Astrocyte of the cerebellum (primary cell): ENCODE measurements around the gene CAMP.

Source experiments
- DNase-seq: peaks from one replicate; pipeline ENCODE4 v3.0.0-alpha.2; 2011; ENCODE audit warnings: low read depth
- H3K4me3 ChIP-seq: 2 replicates; pipeline ENCODE4 v1.5.1; 2011; ENCODE audit warnings: mild to moderate bottlenecking, low read depth, low read length, moderate library complexity
- in situ Hi-C: cut with HindIII; loops from 2 replicates; pipeline ENCODE4 v1.10.0; 2017; ENCODE audit warnings: low sequenced_read_pairs
- TF ChIP-seq, protein P1 (sequence below): IDR thresholded peaks from 2 replicates; pipeline ENCODE4 v1.5.1; 2012; ENCODE audit warnings: low read length, low read depth, moderate library complexity, mild to moderate bottlenecking; ENCODE audit errors: missing control alignments

The CAMP gene

DNA sequence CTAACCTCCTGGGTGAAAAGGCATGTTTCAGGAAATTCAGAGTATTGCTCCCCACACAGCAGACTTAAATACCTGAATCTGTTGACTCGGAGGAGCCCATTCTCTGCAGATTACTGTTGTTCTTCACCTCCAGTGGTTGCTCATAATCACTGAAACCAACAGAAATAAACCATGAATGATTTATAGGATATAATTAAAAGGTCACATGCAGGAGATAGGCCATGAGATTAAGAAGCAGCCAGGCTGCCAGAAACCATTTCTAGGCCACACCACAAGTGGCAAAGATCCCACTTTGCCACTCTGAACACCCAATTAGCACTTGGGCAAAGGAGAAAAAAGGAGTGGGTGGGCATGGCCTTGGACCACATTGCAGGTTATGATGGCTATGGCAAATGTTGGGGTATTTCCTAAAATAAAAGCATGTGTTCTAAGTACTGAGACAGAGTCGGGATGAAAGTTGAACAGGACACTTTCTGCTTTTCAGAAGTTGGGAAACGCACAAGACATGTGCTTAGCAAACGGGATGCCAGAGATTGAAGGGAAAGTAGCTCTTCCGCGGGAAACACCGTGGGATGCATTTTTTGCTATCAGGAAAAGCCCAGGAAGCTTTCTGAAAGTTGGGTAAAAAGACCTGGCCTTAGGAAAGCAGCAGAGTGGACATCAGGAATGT, 36.5 kb upstream of the CAMP start:
- DNase-seq: no peak
- TF ChIP-seq, protein P1, sequence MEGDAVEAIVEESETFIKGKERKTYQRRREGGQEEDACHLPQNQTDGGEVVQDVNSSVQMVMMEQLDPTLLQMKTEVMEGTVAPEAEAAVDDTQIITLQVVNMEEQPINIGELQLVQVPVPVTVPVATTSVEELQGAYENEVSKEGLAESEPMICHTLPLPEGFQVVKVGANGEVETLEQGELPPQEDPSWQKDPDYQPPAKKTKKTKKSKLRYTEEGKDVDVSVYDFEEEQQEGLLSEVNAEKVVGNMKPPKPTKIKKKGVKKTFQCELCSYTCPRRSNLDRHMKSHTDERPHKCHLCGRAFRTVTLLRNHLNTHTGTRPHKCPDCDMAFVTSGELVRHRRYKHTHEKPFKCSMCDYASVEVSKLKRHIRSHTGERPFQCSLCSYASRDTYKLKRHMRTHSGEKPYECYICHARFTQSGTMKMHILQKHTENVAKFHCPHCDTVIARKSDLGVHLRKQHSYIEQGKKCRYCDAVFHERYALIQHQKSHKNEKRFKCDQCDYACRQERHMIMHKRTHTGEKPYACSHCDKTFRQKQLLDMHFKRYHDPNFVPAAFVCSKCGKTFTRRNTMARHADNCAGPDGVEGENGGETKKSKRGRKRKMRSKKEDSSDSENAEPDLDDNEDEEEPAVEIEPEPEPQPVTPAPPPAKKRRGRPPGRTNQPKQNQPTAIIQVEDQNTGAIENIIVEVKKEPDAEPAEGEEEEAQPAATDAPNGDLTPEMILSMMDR: no peak
- H3K4me3 ChIP-seq: peak overlapping the region; percentile 79
- in situ Hi-C loops: no loop called here

DNA sequence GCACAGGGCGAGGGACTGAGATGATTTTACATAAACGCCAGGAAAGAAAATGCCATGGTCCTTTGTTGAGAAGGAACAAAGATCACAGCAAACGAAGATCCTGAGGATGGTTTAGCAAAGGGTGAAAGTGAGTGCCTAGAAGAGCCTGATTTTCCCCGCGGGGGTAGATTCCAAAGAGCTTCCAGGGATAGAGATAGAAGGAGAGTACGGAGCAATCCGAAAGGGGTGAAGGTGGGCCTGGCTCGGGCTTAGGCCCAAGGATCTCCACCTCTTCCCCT, 36.1 kb upstream of the CAMP start:
- peak overlapping the region; percentile 79 for H3K4me3 ChIP-seq
- in situ Hi-C loops: no loop called here
- no peak for DNase-seq
- TF ChIP-seq, protein P1: no peak

DNA sequence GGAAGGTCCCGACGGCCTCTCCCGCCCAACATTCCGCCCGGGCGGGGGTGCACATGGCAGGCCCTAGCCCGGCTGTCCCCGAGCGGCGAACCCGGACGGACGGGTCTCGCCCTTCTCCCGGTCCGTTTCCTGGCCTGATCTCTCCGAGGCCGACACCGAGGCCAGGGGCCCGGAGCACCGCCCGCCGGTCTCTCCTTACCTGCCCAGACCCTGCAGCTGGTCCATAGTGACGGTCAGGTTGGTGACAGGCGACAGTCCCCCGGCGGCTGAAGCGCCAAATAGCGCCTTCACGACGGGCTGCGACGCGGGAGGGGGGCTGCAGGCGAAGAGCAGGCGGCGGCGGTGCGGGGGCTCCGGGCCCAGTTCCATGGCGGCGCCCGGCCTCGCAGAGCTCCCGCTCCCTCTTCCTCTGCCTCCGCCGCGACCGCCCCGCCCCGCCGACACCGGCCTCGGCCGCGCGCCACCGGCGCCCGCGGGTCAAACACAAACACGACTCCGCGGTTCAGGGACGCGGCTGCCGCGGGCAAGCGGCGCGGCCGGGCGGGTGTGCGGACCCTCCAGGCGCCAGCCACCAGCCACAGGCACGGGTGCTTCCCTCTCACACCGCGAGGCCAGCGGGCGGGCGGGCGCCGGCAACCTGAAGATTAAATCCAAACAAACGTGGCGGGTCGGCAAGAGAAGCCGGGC, 35.6 kb upstream of the CAMP start:
- H3K4me3 ChIP-seq: peak overlapping the region; percentile 79
- no peak for DNase-seq
- in situ Hi-C loops: no loop called here
- TF ChIP-seq, protein P1: no peak

DNA sequence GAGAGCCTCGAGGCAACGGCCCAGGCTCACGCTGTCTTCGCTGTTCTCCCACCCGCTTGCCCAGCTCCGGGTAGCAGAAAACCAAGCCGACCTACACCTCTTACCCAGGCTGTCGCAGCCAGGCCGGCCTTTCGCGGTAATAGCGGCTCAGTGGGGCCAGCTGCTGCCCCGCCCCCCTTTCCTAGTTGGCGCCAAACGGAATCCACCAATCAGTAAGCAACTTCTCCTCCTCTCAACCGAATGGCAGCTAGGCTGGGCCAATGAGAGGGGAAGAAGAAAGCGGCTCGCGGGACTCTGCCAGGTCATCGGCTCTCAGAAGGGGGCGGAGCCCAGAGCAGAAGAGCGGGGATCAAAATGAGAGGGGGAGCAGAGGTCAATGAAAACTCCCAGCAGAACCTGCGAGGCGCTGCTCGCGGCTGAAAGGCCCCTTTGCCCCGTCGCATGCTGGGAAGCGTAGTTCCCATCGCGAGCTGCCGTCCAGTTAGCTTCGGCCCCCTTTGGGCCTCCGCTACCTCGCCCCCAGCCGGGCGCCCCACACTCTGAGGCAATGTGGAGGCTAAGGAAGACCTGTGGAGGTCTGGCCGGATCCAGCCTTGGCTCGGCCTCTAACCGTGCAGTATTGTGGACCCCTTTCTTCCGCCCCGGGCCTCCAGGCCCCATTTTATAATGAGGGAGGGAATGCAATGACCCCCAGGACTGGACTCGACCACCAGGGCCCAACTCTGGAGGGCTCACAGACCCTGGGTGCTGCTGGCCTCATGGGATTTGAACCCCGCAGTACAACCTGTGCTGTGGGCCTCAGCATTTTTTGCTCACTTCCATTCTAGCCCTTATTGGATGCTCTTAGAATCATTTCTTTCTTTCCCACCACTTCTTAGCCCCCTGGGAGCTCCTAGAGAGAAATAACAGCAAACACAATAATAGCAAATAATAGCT, 34.8 kb upstream of the CAMP start, which contains the start of gene CDC25A:
Gene CDC25A, minus strand, starts transcription at position 152 of the 936 bp plus-strand sequence. CDS start 470 bp downstream, outside the sequence.
- TF ChIP-seq, protein P1: no peak
- peak; percentile 98 for DNase-seq
- in situ Hi-C loops: no loop called here
- peak within 1 kb of the TSS; percentile 79 for H3K4me3 ChIP-seq

DNA sequence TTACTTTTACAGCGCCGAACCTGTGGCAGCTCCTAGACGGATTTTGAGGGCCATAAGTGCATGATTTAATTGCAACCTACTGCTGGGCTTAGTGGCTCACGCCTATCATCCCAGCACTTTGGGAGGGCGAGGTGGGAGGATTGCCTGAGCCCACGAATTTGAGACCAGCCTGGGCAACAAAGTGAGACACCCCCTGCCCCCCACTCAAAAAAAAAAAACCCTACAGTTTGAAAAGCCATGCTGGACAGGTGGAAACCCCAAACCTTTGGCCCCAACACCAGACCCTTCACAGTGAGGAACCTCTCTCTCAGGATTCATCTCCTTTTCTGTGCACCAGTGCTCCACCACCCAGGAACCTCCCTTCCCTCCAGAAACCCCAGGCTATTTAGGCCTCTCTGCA, 34.0 kb upstream of the CAMP start:
- TF ChIP-seq, protein P1: no peak
- no peak overlapping the region for H3K4me3 ChIP-seq
- in situ Hi-C loops: no loop called here
- no peak for DNase-seq

DNA sequence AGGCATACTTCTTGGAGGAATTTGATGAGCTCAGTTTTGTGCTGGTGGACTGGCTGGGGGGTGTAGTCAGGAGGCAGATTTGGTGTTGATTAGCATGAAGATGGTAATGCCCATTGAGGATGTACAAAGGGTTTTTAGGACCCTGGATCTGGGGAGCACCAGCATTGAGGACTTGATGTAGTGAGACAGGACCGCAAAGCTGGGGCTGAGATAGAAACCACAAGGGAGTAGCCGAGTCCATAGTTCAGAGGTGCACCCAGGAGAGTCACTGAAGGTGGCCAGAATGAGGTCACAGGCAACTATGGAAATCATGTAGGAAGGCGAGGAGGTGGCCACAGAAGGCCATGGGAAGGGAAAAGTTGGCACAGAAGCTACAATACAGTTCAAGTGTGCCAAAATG, 32.4 kb upstream of the CAMP start:
- in situ Hi-C loops: no loop called here
- no peak for DNase-seq
- H3K4me3 ChIP-seq: no peak overlapping the region
- TF ChIP-seq, protein P1: no peak
